GM19468 (cell line): ENCODE results near the gene ZNF768.
"Not testable (repeated sequence)": the region's sequence is repeated elsewhere in the genome, so short reads cannot be mapped to it uniquely, and the experiment has no call there.

Experiments used
- ATAC-seq: cut with Tn5 transposase; IDR thresholded peaks from one replicate; pipeline ENCODE4 v1.9.1; 2021; ENCODE audit warnings: mild to moderate bottlenecking, moderate library complexity, moderate number of reproducible peaks; ENCODE audit not compliant: unreplicated experiment; ENCODE audit errors: extremely low read depth

ZNF768 gene

GRCh38 chr16:30556125-30556473 lies 29.7 kb upstream of the ZNF768 start:
- no peak for ATAC-seq

DNA sequence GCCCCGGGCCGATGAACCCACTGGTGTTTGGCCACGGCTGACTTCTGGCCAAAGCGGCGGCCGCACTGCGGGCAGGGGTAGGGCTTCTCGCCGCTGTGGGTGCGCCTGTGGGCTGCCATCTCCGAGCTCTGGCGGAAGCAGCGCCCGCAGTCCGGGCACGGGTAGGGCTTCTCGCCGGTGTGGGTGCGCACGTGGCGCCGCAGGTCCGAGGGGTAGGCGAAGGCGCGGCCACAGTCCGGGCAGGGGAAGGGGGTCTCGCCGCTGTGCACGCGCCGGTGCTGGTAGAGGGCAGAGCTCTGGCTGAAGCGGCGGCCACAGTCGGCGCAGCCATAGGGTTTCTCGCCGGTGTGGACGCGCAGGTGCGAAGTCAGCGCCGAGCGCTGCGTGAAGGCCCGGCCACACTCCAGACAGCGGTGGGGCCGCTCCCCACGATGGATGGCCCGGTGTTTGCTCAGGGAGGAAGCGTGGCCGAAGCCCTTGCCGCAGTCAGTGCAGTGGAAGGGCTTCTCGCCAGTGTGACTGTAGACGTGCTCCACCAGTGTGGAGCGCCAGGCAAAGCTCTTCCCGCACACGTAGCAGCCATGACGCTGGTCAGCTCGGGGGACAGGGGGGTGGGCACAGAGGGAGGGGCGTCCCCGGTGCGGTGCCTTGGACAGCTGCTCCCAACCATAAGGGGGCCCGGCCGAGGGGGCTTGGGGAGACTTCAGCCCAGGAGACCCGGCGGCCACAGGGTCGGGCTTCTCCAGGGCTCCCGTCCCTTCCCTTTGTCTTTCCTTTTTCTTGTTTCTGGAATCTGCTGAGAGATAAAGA lies 29.2 kb upstream of the ZNF768 start:
- no peak for ATAC-seq

GRCh38 chr16:30554557-30555314 lies 28.4 kb upstream of the ZNF768 start:
- ATAC-seq, result no peak

- no peak for ATAC-seq
Observed at GRCh38 chr16:30553393-30553899, 27.1 kb upstream of the ZNF768 start.

GRCh38 chr16:30552956-30553355 lies 26.6 kb upstream of the ZNF768 start:
- no peak for ATAC-seq

- no peak for ATAC-seq
Observed at GRCh38 chr16:30551781-30552180, 25.4 kb upstream of the ZNF768 start.

GRCh38 chr16:30548416-30549253 lies 22.3 kb upstream of the ZNF768 start:
- ATAC-seq, result no peak

GRCh38 chr16:30546115-30546514 lies 19.7 kb upstream of the ZNF768 start:
- no peak for ATAC-seq

- no peak for ATAC-seq
Observed at GRCh38 chr16:30543067-30543466, 16.7 kb upstream of the ZNF768 start.

- no peak for ATAC-seq
Observed at GRCh38 chr16:30541502-30542329, 15.3 kb upstream of the ZNF768 start.

GRCh38 chr16:30540916-30541464 lies 14.6 kb upstream of the ZNF768 start:
- ATAC-seq, result not testable (repeated sequence)

DNA sequence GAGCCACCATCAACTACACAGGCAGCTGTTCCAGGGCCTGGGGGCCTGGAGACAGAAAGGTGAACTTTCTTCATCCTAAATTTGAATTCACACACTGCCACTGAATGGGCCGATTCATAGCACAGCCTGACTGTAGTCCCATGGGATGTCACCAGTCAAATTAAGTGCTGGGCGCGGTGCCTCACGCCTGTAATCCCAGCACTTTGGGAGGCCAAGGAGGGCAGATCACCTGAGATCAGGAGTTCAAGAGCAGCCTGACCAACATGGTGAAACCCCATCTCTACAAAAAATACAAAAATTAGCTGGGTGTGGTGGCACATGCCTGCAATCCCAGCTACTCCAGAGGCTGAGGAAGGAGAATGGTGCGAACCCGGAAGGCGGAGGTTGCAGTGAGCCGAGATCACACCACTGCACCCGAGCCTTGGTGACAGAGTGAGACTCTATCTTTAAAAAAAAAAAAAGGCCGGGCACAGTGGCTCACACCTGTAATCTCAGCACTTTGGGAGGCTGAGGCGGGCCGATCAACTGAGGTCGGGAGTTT lies 13.7 kb upstream of the ZNF768 start:
- ATAC-seq, result not testable (repeated sequence)

- no peak for ATAC-seq
Observed at GRCh38 chr16:30539000-30539964, 12.9 kb upstream of the ZNF768 start.

DNA sequence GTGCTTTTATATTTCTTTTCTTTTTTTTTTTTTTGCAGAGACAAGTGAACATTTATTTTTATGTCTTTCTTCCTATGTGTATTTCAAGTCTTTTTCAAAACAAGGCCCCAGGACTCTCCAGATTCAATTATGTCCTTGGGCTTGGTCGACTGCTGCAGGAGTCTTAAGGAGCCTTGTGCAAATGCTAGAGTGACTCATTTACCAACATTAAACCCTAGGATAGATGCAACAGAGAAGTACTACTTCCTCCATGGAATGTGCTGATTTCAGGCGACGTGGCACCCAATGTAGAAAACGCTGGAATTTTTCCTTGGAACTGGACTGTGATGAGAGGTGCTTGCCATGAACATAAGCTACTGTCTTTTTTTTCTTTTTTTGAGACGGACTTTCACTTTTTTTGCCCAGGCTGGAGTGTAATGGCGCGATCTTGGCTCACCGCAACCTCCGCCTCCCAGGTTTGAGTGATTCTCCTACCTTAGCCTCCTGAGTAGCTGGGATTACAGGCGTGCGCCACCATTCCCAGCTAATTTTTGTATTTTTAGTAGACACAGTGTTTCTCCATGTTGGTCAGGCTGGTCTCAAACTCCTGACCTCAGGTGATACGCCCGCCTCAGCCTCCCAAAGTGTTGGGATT lies 10.1 kb upstream of the ZNF768 start:
- not testable (repeated sequence) for ATAC-seq

DNA sequence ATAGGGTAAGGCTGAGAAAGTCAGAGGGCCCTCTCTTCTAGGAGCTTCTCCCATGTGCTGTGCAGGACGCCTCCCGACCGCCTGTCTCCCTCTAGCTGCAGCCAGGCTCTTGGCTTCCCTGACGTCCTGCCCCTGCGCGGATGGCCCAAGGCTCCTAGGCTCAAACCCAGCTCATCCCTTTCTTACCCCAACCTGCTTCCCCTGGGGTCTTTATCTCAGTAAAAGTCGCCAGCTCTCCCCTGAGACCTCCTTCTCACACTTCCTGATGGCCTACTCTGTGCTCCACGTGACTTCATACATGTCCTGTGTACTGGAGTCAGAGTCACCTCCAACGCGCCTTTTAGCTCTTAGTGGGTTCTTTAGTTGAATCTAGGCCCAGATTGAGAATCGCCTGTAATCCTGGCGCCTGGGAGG lies 9.4 kb upstream of the ZNF768 start:
- ATAC-seq, result no peak

- no peak for ATAC-seq
Observed at GRCh38 chr16:30535106-30535776, 8.9 kb upstream of the ZNF768 start.
